ENCODE results near the gene MFAP4. TPM values are rescaled to one million over a fixed set of nuclear protein-coding genes. Genes with fewer than 3 reads are reported as not detected.

The MFAP4 gene
- total RNA-seq, 1 donor from 2014 or later: not detected

DNA sequence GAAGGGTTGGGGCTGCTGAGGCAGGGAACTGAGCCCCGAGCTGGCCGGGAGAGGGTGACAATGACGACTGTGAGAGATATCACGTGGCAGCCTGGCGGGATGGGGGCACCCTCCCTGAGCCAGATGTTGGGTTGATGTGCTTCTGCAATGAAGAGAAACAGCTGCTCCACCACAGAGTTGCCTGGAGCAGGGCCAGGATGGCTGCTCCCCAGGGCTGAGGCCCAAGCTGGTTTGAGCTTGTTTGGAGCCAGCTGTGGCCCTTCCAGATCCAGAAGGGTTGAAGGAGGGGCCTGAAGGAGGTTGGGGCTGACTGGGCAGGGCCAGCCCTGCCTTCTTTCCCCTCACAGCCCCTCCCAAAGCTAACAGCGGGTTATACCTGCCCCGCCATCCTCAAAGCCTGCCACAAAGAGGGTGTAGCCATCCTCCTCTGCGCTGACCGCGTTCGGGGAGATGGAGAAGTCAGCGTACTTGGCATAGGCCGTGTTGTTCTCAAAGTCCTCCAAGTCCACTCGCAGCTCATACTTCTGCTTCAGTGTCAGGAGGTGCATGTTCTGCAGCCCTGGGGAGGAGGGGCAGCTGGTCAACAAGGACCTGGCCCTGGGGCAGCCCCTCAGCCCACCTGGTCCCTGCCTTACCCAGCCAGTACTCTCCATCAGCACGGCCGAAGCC is 2.1 kb downstream of the MFAP4 start:
- DNase-seq: no peak

DNA sequence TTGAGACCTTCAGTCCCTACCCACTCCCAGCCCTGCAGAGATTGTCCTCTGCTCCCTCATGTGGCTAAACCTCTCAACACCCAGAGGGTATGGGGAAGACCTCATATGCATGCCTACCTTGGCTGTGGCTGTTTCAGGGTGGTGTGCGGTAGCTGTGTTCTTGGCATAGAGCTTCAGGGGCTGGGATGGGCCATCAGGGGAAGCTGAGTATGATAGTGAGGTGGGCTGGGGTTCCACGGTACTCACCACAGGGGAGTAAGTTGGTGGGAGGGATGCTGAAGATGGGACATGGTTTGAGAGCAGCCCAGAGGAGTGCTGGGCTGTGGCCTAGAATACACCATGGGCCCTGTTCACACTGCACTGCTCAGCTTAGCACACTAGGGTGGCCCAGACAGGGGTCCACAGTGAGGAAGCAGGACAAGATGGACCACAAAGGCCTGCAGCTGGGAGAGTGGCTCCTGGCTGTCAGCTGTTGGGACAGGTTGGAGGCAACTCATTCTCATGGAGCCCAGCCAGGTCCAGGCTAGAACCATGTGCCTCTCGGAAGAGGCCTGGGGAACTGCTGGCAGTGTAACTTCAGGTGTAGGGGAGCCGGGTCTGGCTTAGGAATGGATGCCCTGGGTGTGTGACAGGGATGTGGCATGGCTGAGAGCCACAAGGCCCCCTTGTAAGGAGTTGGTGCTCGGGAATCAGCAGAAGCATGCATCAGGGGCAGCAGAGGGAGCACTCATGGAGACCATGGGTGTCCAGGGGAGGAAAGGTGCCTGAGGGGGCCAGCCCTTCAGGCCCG is 3.1 kb downstream of the MFAP4 start:
- no peak for DNase-seq

DNA sequence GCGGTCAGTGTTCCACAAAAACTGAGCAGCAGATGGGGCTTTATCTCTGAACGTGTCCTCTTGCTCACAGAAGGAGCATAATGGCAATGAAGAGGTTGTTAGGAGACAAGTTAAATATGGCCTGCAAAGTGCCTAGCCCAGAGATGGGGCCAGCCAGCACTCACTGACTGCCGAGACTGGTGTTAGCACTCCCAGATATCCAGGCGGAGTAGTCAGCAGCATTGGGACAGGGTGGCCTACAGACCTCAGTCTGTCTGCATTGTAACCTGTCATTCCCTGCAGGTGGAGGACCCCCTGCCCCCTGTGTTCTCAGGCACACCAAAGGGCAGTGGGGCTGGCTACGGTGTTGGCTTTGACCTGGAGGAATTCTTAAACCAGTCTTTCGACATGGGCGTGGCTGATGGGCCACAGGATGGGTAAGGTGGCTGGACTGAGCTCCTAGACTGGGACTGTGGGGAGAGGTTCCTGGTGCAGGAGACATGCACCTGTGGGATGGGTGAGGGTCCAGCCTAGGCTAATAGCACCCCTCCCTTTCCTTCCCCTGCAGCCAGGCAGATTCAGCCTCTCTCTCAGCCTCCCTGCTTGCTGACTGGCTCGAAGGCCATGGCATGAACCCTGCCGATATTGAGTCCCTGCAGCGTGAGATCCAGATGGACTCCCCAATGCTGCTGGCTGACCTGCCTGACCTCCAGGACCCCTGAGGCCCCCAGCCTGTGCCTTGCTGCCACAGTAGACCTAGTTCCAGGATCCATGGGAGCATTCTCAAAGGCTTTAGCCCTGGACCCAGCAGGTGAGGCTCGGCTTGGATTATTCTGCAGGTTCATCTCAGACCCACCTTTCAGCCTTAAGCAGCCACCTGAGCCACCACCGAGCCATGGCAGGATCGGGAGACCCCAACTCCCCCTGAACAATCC is 4.2 kb downstream of the MFAP4 start:
- DNase-seq: no peak

DNA sequence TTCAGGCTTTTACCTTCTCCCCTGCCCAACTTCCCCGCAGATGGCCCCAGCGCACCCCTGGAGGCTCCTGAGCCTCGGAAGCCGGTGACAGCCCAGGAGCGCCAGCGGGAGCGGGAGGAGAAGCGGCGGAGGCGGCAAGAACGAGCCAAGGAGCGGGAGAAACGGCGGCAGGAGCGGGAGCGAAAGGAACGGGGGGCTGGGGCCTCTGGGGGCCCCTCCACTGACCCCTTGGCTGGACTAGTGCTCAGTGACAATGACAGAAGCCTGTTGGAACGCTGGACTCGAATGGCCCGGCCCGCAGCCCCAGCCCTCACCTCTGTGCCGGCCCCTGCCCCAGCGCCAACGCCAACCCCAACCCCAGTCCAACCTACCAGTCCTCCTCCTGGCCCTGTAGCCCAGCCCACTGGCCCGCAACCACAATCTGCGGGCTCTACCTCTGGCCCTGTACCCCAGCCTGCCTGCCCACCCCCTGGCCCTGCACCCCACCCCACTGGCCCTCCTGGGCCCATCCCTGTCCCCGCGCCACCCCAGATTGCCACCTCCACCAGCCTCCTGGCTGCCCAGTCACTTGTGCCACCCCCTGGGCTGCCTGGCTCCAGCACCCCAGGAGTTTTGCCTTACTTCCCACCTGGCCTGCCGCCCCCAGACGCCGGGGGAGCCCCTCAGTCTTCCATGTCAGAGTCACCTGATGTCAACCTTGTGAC is 5.1 kb downstream of the MFAP4 start:
- no peak for DNase-seq

DNA sequence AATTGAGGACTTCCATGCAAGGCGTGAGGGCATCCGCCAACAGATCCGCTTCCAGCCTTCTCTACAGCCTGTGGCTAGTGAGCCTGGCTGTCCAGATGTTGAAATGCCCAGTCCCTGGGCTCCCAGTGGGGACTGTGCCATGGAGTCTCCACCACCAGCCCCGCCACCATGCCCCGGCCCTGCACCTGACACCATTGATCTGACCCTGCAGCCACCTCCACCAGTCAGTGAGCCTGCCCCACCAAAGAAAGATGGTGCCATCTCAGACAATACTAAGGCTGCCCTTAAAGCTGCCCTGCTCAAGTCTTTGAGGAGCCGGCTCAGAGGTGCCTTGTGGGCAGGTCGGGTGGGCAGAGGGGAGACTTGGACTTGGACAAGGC is 5.6 kb downstream of the MFAP4 start:
- DNase-seq: no peak

DNA sequence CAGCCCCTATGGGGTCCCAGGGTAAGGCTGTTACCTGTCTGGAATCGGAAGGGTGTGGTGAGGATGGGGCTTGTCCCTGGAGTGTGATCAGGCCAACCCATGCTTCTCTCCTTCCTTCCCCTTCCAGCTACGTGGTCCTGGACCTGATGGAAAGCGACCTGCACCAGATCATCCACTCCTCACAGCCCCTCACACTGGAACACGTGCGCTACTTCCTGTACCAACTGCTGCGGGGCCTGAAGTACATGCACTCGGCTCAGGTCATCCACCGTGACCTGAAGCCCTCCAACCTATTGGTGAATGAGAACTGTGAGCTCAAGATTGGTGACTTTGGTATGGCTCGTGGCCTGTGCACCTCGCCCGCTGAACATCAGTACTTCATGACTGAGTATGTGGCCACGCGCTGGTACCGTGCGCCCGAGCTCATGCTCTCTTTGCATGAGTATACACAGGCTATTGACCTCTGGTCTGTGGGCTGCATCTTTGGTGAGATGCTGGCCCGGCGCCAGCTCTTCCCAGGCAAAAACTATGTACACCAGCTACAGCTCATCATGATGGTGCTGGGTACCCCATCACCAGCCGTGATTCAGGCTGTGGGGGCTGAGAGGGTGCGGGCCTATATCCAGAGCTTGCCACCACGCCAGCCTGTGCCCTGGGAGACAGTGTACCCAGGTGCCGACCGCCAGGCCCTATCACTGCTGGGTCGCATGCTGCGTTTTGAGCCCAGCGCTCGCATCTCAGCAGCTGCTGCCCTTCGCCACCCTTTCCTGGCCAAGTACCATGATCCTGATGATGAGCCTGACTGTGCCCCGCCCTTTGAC is 6.3 kb downstream of the MFAP4 start:
- DNase-seq: no peak

DNA sequence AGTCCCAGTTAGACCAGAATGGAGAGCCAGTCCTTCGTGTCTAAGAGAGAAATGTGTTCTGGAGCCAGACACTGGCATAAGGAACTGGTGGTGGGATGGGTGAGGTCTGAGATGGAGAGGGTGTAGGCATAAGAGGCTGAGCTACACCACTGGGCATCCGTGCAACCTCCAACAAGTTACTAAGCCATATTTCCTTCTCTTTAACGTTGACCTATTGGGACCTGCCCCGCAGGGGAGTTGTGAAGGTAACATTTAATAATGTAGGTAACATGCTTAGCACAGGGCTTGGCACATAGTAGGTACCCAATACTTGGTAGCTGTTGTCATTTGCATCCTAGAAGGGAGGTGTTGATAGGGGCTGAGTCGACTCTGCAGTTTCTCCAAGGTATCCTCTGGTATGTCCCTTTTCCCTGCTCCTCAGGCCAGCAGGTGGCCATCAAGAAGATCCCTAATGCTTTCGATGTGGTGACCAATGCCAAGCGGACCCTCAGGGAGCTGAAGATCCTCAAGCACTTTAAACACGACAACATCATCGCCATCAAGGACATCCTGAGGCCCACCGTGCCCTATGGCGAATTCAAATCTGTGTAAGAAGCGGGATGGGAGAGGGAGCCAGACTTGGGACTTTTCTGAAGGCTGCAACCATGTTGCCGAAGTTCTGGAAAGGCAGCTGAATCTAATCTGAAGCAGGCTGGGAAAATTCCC is 7.5 kb downstream of the MFAP4 start:
- no peak for DNase-seq

DNA sequence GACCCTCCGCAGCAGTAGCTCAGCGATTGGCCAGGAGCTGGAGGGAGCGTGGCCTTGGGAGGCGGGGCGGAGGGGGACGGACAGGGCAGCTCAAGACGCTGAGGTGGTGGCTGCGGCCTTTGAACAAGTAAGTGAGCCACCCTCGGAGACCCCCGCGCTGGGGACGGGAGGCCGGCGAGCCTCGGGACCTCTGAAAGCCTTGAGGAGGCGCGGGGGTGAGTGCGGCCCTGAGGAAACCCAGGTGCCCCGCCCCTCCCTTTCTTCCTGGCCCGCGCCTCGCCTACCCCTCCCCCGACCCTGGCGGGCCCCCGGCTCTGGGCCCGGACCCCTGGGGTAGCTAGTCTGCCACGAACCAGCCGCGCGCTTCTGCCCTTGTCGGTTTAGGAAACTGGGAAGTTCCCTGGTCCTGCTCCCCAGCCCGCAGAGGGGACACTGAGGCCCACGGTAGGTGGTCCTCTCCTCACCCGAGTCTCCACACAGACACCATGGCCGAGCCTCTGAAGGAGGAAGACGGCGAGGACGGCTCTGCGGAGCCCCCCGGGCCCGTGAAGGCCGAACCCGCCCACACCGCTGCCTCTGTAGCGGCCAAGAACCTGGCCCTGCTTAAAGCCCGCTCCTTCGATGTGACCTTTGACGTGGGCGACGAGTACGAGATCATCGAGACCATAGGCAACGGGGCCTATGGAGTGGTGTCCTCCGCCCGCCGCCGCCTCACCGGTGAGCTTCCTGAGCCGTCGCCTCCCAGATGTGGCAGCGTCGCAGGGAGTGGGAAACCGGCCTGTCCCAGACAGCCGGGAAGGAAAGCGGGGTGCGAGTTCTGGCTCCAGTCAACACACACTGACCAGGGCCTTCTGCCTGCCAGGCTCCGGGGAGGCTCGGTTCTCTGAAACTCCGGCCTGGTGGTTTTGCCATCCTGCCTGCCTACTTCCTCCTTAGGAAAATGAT is 8.3 kb downstream of the MFAP4 start, which contains the start of gene MAPK7:
Gene MAPK7 (plus strand): TSS at position 83 of the 945 bp plus-strand sequence. CDS start 403 bp downstream, at position 486.
- DNase-seq: peak; percentile 30

DNA sequence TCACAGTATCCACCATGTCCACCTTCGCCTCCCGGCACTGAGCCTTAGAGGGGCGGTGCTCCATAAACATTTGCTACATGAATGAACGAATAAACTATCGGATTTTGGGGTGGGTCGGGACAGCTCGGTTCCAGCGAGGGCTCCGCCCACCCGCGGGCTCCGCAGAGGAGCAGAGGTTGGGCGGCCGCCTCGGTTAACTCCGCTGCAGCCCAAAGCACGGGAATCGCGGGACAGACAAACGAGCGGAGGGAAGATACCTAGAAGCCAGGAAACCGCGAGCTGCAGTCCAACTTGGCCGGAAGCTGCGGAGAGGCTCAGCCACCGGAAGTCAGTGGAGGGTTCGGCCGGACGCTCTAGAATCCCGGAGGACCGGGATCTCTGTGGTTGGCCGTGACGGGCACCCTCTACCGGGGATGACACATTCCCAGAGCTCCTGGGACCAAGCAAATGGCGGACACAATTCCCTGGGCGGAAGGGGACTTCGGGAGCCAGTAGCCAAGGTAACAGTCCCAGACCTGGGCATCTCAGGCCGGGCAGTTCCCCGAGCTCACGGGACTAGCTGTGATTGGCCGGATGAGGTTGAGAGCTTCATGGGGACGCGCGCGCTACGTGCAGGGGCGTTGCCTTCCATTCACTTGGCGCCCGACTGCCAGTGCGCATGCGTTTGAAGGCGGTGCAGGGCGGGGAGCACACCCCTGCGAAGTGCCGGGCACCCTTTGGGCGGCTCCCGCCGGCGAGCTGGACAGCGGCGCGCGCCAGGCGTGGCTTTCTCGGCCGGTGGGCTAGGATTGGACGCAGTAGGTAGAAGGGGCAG is 9.2 kb downstream of the MFAP4 start:
- peak; percentile 99 for DNase-seq

DNA sequence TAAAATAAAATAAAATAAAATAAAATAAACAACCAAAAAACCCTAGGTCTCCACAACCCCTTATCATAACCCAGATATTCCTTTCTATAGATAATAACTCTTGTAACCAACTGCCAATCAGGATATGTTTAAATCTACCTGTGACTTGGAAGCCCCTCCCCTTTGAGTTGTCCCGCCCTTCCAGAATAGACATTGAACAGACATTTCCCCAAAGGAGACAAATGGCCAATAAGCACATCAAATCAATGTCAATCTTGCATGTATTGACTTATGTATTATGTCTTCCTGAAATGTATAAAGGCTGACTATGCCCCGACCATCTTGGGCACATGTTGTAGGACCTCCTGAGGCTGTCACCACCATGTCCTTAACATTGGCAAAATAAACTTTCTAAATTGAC is 10.2 kb downstream of the MFAP4 start:
- peak; percentile 12 for DNase-seq

DNA sequence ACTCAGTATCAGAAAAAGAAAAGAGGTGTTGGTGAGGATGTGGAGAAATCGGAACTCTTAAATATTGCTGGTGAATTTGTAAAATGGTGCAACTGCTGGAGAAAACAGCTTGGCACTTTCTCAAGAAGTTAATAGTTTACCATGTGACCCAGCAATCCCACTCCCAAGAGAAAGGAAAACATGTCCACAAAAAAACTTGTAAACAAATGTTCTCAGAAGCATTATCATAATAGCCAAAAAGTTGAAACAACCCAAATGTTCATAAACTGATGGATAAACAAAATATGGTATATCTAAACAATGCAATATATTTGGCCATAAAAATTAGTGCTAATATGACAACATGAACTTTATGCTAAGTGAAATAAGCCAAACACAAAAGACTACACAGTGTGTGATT is 11.3 kb downstream of the MFAP4 start:
- DNase-seq: no peak

DNA sequence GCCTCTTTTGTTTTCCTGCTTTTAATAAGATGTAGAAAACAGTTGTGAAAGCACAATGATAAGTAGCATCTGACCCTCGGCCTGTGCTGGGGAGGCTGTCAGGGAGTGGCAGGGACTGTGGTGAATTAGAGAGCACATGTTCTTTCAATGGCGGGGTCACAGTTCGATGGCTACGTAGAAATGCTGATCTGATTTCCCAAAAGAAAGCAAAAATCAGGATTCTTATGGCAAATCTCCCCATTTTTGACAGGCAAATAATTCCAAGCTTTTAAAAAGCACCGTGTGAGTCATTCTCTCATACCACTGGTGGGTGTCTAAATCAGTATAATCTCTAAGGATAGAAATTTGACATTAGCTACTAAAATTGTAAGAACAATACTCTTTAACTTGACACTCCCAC is 12.9 kb downstream of the MFAP4 start:
- no peak for DNase-seq

DNA sequence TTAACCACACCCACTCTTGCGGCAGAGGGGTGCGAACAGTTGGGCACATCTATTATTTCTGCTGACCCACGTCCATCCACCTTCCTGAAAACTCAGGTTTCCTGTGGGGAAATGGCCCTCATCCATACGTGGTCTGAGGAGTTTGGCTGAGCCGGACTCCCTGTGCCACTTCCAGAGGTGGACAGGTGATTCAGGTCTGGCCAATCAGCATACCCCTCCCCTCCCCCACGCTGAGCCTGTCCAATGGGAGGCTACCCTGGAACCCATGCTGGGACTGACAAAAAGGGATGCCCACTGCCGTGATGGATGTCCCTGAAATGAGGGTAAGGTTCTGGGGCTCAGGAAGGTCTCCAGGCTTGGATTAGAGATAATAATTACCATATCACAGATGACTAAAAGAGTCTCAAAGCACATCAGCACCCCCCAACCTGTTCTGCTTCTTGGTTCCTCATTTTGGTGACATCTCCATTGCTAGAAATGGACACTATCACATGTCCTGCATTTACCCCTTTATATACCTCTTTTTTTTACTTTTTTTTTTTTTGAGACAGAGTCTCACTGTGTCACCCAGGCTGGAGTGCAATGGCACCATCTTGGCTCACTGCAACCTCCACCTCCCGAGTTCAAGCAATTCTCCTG is 14.0 kb downstream of the MFAP4 start:
- no peak for DNase-seq

DNA sequence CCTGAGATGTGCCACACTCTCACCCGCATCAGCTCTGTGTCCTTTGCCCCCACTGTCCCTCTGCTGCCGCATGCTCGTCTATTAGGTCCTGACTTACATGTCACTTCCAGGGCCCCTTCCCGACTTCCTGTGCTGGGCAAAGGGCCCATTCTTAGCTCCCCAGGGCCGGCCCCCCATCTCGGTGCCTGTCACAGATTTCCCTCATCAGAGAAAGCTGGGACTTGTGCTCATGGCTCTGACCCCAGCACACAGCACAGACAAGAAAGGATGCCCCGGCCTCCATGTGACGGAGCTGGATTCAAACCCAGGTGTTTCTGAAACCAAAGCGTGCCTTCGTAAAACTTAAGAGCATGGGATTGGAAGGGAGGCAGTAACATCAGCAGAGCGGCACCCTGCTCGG is 14.6 kb downstream of the MFAP4 start:
- DNase-seq: no peak

DNA sequence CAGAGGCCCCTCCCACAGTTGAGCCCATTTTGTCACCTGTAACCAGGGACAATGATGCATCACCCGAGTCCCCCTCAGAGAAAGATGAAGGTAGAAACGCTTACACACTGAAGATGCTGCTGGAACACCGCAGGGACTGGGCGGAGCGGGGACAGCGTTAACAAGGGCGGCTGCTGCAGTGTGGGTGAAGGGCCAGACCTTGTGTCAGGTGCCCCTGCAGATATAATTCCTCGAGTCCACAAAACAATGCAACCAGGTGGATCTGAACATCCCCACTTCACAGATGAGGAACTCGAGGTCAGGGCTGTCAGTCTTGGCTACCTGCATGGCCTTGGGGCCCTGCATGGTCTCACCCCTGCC is 15.0 kb downstream of the MFAP4 start:
- DNase-seq: no peak

DNA sequence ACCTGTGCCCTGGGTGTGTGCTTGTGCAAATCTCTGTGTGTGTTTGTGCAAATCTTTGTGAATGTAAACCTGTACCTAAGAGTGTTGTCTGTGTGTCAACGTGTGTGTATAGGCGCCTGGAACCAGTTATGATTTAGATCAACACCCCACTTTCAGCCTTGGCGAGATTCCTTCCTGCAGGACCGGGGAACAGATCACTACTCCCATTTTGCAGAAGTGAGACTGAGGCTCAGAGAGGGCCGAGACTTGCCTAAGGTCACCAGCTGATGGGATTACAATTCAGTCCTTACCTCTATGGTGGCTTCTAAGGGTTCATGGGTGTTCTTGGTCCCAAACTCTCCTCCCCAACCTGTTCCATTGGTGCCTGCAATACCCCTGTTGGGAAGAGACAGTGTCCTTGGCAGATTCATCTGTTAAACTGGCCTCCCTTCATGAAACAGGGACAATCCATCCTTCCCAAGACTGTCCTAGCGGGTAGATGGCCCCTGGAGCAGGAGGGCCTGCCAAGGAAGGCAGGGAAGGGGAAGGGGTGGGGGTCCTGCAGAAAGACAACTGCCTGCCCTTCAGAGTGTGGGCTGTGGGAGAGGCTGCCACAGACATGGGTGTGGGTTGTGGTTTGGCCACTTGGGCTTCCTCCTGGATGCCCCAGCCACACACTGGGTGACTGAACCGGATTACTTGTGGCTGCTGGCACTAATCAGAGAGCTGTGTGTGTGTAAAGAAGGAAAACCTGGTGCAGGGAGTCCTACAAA is 15.6 kb downstream of the MFAP4 start:
- DNase-seq: no peak

DNA sequence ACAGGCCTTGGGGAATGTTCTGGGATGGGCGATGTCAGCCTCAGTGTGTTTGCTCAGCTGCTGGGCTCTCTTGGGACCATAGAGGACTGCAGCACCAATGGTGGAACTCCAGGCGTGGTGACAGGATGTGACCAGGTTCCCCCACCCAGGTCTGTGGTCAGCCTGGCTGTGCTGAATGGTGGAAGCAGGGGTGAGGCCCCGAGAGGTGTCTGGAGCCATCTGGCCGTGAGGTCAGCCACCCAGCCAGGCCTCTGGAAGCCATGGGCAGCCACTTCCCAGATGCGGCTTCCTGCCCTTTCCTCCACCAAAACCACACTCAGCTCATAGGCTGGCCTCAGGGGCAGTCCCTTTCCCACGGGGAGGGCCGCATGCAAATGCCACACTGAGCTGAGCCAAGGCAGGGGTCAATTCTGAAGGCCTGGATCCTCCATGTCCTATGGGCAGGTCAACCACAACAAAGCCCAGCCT is 16.5 kb downstream of the MFAP4 start:
- DNase-seq: no peak
